ENCODE data around the gene ASL. TPM values are rescaled to one million over a fixed set of nuclear protein-coding genes. Genes with fewer than 3 reads are reported as not detected.
A peak's percentile ranks its signal among the peaks of the same experiment; 100 is the strongest.
"Not testable (repeated sequence)": the region's sequence is repeated elsewhere in the genome, so short reads cannot be mapped to it uniquely, and the experiment has no call there.

Gene ASL
- total RNA-seq, 6 experiments from 2014 or later: 40.5 to 47.4 (median 41.8) TPM

- no peak for DNase-seq
- Mint-ChIP-seq H3K27me3 (ENCODE audit: insufficient read depth) (peaks cover 6% of the 10 kb centered on the region), H3K27ac (no peak overlapping the region), H3K4me3 (no peak overlapping the region), H3K4me1 (ENCODE audit: low read depth) (peaks cover 5% of the 10 kb centered on the region), H3K36me3 (ENCODE audit: low read depth) (no peaks in the 10 kb centered on the region), H3K9me3 (no peaks in the 10 kb centered on the region)
- TF ChIP-seq CTCF (IDR thresholded peaks at IDR 0.05): no peak
Measured at GRCh38 chr7:66060796-66061195, 14.8 kb upstream of the ASL start.

GRCh38 chr7:66069732-66070131 is 5.9 kb upstream of the ASL start:
- peaks cover 4% of the 10 kb centered on the region; the same call in 1 of the 2 replicates for H3K27me3 Mint-ChIP-seq (ENCODE audit: insufficient read depth)
- TF ChIP-seq CTCF (IDR thresholded peaks at IDR 0.05): no peak
- H3K9me3 Mint-ChIP-seq: no peaks in the 10 kb centered on the region
- no peak overlapping the region for H3K4me3 Mint-ChIP-seq
- no peak overlapping the region for H3K27ac Mint-ChIP-seq
- no peaks in the 10 kb centered on the region for H3K36me3 Mint-ChIP-seq (ENCODE audit: low read depth)
- no peak for DNase-seq
- peaks cover 16% of the 10 kb centered on the region for H3K4me1 Mint-ChIP-seq (ENCODE audit: low read depth)

- Mint-ChIP-seq H3K4me1 (ENCODE audit: low read depth) (peaks cover 16% of the 10 kb centered on the region), H3K27ac (no peak overlapping the region), H3K36me3 (ENCODE audit: low read depth) (no peaks in the 10 kb centered on the region), H3K4me3 (no peak overlapping the region), H3K27me3 (ENCODE audit: insufficient read depth) (peaks cover 4% of the 10 kb centered on the region; the same call in 1 of the 2 replicates), H3K9me3 (no peaks in the 10 kb centered on the region)
- peak; percentile 6 for DNase-seq
- no peak for TF ChIP-seq CTCF (IDR thresholded peaks at IDR 0.05)
Measured at GRCh38 chr7:66070222-66070621, 5.4 kb upstream of the ASL start.

GRCh38 chr7:66072208-66072607 is 3.4 kb upstream of the ASL start:
- not testable (repeated sequence) for H3K27me3 Mint-ChIP-seq (ENCODE audit: insufficient read depth); H3K9me3 Mint-ChIP-seq; DNase-seq; H3K36me3 Mint-ChIP-seq (ENCODE audit: low read depth); H3K4me3 Mint-ChIP-seq; H3K27ac Mint-ChIP-seq
- H3K4me1 Mint-ChIP-seq (ENCODE audit: low read depth): peaks cover 26% of the 10 kb centered on the region

- peaks cover 16% of the 10 kb centered on the region for H3K4me1 Mint-ChIP-seq (ENCODE audit: low read depth)
- no peaks in the 10 kb centered on the region for H3K9me3 Mint-ChIP-seq
- DNase-seq: no peak
- peaks cover under 1% of the 10 kb centered on the region; the same call in 1 of the 2 replicates for H3K27me3 Mint-ChIP-seq (ENCODE audit: insufficient read depth)
- peak overlapping the region; percentile 80 for H3K27ac Mint-ChIP-seq
- no peaks in the 10 kb centered on the region for H3K36me3 Mint-ChIP-seq (ENCODE audit: low read depth)
- H3K4me3 Mint-ChIP-seq: peak overlapping the region; percentile 95
- TF ChIP-seq CTCF (IDR thresholded peaks at IDR 0.05): no peak
Measured at GRCh38 chr7:66076462-66077329, 1.1 kb downstream of the ASL start.

- Mint-ChIP-seq H3K4me3 (no peak overlapping the region), H3K9me3 (no peaks in the 10 kb centered on the region), H3K4me1 (ENCODE audit: low read depth) (peaks cover 16% of the 10 kb centered on the region), H3K27me3 (ENCODE audit: insufficient read depth) (no peaks in the 10 kb centered on the region), H3K36me3 (ENCODE audit: low read depth) (peaks cover 4% of the 10 kb centered on the region; the same call in 1 of the 2 replicates), H3K27ac (no peak overlapping the region)
- no peak for TF ChIP-seq CTCF (IDR thresholded peaks at IDR 0.05)
- DNase-seq: no peak
Measured at GRCh38 chr7:66078067-66078466, 2.4 kb downstream of the ASL start.

Measured in HFFc6 (cell line).